WTC11 (cell line): Measurements from ENCODE around the gene AURKB. TPM values are rescaled to one million over a fixed set of nuclear protein-coding genes. Genes with fewer than 3 reads are reported as not detected.
A peak's percentile ranks its signal among the peaks of the same experiment; 100 is the strongest.

Experiments
- CBFB ChIP-seq: sonication (generic); formaldehyde crosslinking; IDR thresholded peaks from 2 replicates; pipeline ENCODE4 v1.8.1; 2022; ENCODE audit warnings: mild to moderate bottlenecking, low read depth, missing genetic modification reagents
- ELF4 ChIP-seq: sonication (generic); formaldehyde crosslinking; IDR thresholded peaks from 2 replicates; pipeline ENCODE4 v1.8.1; 2022; ENCODE audit warnings: low read depth, mild to moderate bottlenecking, moderate library complexity, missing genetic modification reagents
- ERG ChIP-seq: fragments of 250-450 bp; sonication (Bioruptor Pico); IDR thresholded peaks from 2 replicates; pipeline ENCODE4 v1.8.0; 2021; ENCODE audit warnings: mild to moderate bottlenecking
- ESRRA ChIP-seq: sonication (generic); formaldehyde crosslinking; IDR thresholded peaks from 2 replicates; pipeline ENCODE4 v1.8.1; 2022; ENCODE audit warnings: mild to moderate bottlenecking, missing genetic modification reagents, borderline replicate concordance
- FOXP1 ChIP-seq: sonication (generic); formaldehyde crosslinking; IDR thresholded peaks from 2 replicates; pipeline ENCODE4 v1.8.0; 2022; ENCODE audit warnings: missing genetic modification reagents, mild to moderate bottlenecking, moderate library complexity, borderline replicate concordance
- GRHL2 ChIP-seq: fragments of 250-450 bp; sonication (Bioruptor Pico); IDR thresholded peaks from 2 replicates; pipeline ENCODE4 v1.8.0; 2022; ENCODE audit warnings: mild to moderate bottlenecking, moderate library complexity; ENCODE audit not compliant: insufficient replicate concordance, severe bottlenecking
- GTF2I ChIP-seq: fragments of 250-450 bp; sonication (Bioruptor Pico); conservative IDR thresholded peaks from 2 replicates; pipeline ENCODE4 v1.4.0; 2021; ENCODE audit warnings: mild to moderate bottlenecking
- MAX ChIP-seq: sonication (generic); formaldehyde crosslinking; IDR thresholded peaks from 2 replicates; pipeline ENCODE4 v1.8.0; 2022; ENCODE audit warnings: mild to moderate bottlenecking, missing genetic modification reagents
- NFYB ChIP-seq: sonication (generic); formaldehyde crosslinking; conservative IDR thresholded peaks from 2 replicates; pipeline ENCODE4 v1.8.0; 2022; ENCODE audit warnings: low read depth, missing genetic modification reagents
- RORB ChIP-seq: fragments of 250-450 bp; sonication (Bioruptor Pico); IDR thresholded peaks from 2 replicates; pipeline ENCODE4 v1.9.0; 2021; ENCODE audit warnings: mild to moderate bottlenecking
- TEAD1 ChIP-seq: sonication (generic); formaldehyde crosslinking; IDR thresholded peaks from 2 replicates; pipeline ENCODE4 v1.8.0; 2022; ENCODE audit warnings: mild to moderate bottlenecking, missing genetic modification reagents
- ZNF219 ChIP-seq: sonication (generic); formaldehyde crosslinking; IDR thresholded peaks from 2 replicates; pipeline ENCODE4 v1.8.0; 2023; ENCODE audit warnings: missing genetic modification reagents, mild to moderate bottlenecking, borderline replicate concordance
- ZNF263 ChIP-seq: sonication (generic); formaldehyde crosslinking; IDR thresholded peaks from 2 replicates; pipeline ENCODE4 v1.8.1; 2022; ENCODE audit warnings: low read depth, mild to moderate bottlenecking, moderate library complexity, missing genetic modification reagents
- ZNF416 ChIP-seq: fragments of 250-450 bp; sonication (Bioruptor Pico); IDR thresholded peaks from 2 replicates; pipeline ENCODE4 v1.9.0; 2021; ENCODE audit warnings: mild to moderate bottlenecking, inconsistent platforms
- ZNF423 ChIP-seq: fragments of 250-450 bp; sonication (Bioruptor Pico); IDR thresholded peaks from 2 replicates; pipeline ENCODE4 v2.1.2; 2022; ENCODE audit warnings: mild to moderate bottlenecking, moderate library complexity
- total RNA-seq: library from RNA; stranded (reverse); gene quantifications from 3 replicates; pipeline ENCODE4 v1.2.3, GENCODE V29; 2021
- TF ChIP-seq, protein P1 (sequence below): fragments of 200-600 bp; IDR thresholded peaks from 2 replicates; pipeline ENCODE4 v1.8.0; 2022; ENCODE audit warnings: antibody characterized with exemption
- TF ChIP-seq, protein P2 (sequence below): sonication (generic); formaldehyde crosslinking; IDR thresholded peaks from 2 replicates; pipeline ENCODE4 v1.8.1; 2023; ENCODE audit warnings: mild to moderate bottlenecking, missing genetic modification reagents, moderate library complexity
- TF ChIP-seq, protein P3 (sequence below): sonication (generic); formaldehyde crosslinking; IDR thresholded peaks from 2 replicates; pipeline ENCODE4 v1.8.0; 2022; ENCODE audit warnings: mild to moderate bottlenecking, missing genetic modification reagents
- TF ChIP-seq, protein P4 (sequence below): sonication (generic); formaldehyde crosslinking; IDR thresholded peaks from 2 replicates; pipeline ENCODE4 v1.8.0; 2023; ENCODE audit warnings: missing genetic modification reagents, mild to moderate bottlenecking, borderline replicate concordance
- TF ChIP-seq, protein P5 (sequence below): sonication (generic); formaldehyde crosslinking; IDR thresholded peaks from 2 replicates; pipeline ENCODE4 v1.8.1; 2022; ENCODE audit warnings: low read depth, missing genetic modification reagents, borderline replicate concordance
- TF ChIP-seq, protein P6 (sequence below): sonication (generic); formaldehyde crosslinking; conservative IDR thresholded peaks from 2 replicates; pipeline ENCODE4 v1.8.1; 2023; ENCODE audit warnings: mild to moderate bottlenecking, low read depth, missing genetic modification reagents, moderate library complexity
- TF ChIP-seq, protein P7 (sequence below): sonication (generic); formaldehyde crosslinking; IDR thresholded peaks from 2 replicates; pipeline ENCODE4 v1.8.0; 2022; ENCODE audit warnings: mild to moderate bottlenecking, missing genetic modification reagents

Gene AURKB
- total RNA-seq, 1 experiment from 2014 or later, result 215 TPM

DNA sequence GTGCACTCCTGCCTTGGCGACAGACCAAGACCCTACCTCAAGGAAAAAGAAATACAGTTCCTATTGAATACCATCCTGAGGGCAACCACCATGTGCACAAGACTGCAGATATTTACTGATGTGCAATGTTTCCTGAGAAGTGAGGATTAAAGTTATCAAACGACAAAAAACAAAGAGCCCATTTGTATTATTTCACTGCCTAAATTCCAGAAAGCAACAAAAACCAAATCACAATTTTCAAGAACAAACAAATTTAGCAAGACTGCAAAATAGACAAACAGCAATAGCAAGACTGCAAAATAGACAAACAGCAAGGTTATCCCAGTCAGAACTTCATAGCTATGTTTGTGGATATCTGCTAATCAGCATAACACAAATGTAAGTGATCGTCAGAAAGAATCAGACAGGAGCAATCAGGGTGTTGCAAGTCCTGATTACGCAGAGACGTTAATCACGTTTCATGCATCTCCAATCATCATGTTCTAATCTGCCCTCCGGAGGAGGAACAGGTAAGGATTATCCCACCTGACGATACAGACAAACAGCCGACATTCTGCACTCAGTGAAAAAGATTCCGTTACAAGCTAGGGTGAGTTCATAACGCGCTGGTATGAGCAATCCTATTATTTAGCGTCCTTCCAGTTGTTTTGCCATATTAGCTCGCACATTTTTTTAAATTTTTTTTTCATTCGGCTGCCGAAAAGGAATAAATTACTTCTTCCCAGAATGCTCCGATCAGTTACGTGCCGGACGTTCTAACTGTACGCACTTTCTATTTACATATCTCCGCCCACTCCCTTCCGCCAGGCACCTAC is 37.1 kb downstream of the AURKB start (continued):
- TF ChIP-seq, protein P1, sequence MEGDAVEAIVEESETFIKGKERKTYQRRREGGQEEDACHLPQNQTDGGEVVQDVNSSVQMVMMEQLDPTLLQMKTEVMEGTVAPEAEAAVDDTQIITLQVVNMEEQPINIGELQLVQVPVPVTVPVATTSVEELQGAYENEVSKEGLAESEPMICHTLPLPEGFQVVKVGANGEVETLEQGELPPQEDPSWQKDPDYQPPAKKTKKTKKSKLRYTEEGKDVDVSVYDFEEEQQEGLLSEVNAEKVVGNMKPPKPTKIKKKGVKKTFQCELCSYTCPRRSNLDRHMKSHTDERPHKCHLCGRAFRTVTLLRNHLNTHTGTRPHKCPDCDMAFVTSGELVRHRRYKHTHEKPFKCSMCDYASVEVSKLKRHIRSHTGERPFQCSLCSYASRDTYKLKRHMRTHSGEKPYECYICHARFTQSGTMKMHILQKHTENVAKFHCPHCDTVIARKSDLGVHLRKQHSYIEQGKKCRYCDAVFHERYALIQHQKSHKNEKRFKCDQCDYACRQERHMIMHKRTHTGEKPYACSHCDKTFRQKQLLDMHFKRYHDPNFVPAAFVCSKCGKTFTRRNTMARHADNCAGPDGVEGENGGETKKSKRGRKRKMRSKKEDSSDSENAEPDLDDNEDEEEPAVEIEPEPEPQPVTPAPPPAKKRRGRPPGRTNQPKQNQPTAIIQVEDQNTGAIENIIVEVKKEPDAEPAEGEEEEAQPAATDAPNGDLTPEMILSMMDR, result no peak
- peak; percentile 92 for TF ChIP-seq RORB (CRISPR knock-in tag)
- TF ChIP-seq GRHL2 (CRISPR knock-in tag), result no peak
- peak; percentile 95 for TF ChIP-seq ZNF219
- TF ChIP-seq, protein P2, sequence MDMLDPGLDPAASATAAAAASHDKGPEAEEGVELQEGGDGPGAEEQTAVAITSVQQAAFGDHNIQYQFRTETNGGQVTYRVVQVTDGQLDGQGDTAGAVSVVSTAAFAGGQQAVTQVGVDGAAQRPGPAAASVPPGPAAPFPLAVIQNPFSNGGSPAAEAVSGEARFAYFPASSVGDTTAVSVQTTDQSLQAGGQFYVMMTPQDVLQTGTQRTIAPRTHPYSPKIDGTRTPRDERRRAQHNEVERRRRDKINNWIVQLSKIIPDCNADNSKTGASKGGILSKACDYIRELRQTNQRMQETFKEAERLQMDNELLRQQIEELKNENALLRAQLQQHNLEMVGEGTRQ (CRISPR knock-in tag), result peak; percentile 59
- TF ChIP-seq, protein P3, sequence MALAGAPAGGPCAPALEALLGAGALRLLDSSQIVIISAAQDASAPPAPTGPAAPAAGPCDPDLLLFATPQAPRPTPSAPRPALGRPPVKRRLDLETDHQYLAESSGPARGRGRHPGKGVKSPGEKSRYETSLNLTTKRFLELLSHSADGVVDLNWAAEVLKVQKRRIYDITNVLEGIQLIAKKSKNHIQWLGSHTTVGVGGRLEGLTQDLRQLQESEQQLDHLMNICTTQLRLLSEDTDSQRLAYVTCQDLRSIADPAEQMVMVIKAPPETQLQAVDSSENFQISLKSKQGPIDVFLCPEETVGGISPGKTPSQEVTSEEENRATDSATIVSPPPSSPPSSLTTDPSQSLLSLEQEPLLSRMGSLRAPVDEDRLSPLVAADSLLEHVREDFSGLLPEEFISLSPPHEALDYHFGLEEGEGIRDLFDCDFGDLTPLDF (CRISPR knock-in tag), result peak; percentile 44; the same call in 1 of the 2 replicates
- TF ChIP-seq, protein P4, sequence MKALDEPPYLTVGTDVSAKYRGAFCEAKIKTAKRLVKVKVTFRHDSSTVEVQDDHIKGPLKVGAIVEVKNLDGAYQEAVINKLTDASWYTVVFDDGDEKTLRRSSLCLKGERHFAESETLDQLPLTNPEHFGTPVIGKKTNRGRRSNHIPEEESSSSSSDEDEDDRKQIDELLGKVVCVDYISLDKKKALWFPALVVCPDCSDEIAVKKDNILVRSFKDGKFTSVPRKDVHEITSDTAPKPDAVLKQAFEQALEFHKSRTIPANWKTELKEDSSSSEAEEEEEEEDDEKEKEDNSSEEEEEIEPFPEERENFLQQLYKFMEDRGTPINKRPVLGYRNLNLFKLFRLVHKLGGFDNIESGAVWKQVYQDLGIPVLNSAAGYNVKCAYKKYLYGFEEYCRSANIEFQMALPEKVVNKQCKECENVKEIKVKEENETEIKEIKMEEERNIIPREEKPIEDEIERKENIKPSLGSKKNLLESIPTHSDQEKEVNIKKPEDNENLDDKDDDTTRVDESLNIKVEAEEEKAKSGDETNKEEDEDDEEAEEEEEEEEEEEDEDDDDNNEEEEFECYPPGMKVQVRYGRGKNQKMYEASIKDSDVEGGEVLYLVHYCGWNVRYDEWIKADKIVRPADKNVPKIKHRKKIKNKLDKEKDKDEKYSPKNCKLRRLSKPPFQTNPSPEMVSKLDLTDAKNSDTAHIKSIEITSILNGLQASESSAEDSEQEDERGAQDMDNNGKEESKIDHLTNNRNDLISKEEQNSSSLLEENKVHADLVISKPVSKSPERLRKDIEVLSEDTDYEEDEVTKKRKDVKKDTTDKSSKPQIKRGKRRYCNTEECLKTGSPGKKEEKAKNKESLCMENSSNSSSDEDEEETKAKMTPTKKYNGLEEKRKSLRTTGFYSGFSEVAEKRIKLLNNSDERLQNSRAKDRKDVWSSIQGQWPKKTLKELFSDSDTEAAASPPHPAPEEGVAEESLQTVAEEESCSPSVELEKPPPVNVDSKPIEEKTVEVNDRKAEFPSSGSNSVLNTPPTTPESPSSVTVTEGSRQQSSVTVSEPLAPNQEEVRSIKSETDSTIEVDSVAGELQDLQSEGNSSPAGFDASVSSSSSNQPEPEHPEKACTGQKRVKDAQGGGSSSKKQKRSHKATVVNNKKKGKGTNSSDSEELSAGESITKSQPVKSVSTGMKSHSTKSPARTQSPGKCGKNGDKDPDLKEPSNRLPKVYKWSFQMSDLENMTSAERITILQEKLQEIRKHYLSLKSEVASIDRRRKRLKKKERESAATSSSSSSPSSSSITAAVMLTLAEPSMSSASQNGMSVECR (CRISPR knock-in tag), result peak; percentile 98
- peak; percentile 38; the same call in 1 of the 2 replicates for TF ChIP-seq ZNF263 (CRISPR knock-in tag)
- TF ChIP-seq MAX (CRISPR knock-in tag), result peak; percentile 64
- peak; percentile 96 for TF ChIP-seq TEAD1 (CRISPR knock-in tag)
- TF ChIP-seq, protein P5, sequence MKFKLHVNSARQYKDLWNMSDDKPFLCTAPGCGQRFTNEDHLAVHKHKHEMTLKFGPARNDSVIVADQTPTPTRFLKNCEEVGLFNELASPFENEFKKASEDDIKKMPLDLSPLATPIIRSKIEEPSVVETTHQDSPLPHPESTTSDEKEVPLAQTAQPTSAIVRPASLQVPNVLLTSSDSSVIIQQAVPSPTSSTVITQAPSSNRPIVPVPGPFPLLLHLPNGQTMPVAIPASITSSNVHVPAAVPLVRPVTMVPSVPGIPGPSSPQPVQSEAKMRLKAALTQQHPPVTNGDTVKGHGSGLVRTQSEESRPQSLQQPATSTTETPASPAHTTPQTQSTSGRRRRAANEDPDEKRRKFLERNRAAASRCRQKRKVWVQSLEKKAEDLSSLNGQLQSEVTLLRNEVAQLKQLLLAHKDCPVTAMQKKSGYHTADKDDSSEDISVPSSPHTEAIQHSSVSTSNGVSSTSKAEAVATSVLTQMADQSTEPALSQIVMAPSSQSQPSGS, result peak; percentile 88; the same call in 1 of the 2 replicates
- no peak for TF ChIP-seq ESRRA (CRISPR knock-in tag)
- 0 out of 2 replicates have a peak, but pooled peaks have one; percentile 79 for TF ChIP-seq ELF4 (CRISPR knock-in tag)
- TF ChIP-seq FOXP1, result no peak; the same call in 1 of the 2 replicates
- TF ChIP-seq ERG, result peak; percentile 99
- TF ChIP-seq GTF2I (CRISPR knock-in tag), result no peak
- peak; percentile 40; the same call in 1 of the 2 replicates for TF ChIP-seq NFYB (CRISPR knock-in tag)
- TF ChIP-seq ZNF416, result peak; percentile 100
- TF ChIP-seq ZNF423 (CRISPR knock-in tag), result peak; percentile 50; the same call in 1 of the 2 replicates
- TF ChIP-seq, protein P6, sequence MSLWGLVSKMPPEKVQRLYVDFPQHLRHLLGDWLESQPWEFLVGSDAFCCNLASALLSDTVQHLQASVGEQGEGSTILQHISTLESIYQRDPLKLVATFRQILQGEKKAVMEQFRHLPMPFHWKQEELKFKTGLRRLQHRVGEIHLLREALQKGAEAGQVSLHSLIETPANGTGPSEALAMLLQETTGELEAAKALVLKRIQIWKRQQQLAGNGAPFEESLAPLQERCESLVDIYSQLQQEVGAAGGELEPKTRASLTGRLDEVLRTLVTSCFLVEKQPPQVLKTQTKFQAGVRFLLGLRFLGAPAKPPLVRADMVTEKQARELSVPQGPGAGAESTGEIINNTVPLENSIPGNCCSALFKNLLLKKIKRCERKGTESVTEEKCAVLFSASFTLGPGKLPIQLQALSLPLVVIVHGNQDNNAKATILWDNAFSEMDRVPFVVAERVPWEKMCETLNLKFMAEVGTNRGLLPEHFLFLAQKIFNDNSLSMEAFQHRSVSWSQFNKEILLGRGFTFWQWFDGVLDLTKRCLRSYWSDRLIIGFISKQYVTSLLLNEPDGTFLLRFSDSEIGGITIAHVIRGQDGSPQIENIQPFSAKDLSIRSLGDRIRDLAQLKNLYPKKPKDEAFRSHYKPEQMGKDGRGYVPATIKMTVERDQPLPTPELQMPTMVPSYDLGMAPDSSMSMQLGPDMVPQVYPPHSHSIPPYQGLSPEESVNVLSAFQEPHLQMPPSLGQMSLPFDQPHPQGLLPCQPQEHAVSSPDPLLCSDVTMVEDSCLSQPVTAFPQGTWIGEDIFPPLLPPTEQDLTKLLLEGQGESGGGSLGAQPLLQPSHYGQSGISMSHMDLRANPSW (CRISPR knock-in tag), result 0 out of 2 replicates have a peak, but pooled peaks have one; percentile 92
- TF ChIP-seq, protein P7, sequence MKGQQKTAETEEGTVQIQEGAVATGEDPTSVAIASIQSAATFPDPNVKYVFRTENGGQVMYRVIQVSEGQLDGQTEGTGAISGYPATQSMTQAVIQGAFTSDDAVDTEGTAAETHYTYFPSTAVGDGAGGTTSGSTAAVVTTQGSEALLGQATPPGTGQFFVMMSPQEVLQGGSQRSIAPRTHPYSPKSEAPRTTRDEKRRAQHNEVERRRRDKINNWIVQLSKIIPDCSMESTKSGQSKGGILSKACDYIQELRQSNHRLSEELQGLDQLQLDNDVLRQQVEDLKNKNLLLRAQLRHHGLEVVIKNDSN (CRISPR knock-in tag), result peak; percentile 82
- TF ChIP-seq CBFB (CRISPR knock-in tag), result peak; percentile 98
